Adrenal gland (tissue), 5 donors: ENCODE data around the gene LTB.

Source experiments
- POLR2A ChIP-seq, 2 donors: fragments of 450-650 bp; IDR thresholded peaks; one replicate each; pipeline ENCODE4 v1.6.1; 2017; ENCODE audit warnings: antibody characterized with exemption in 2 of 2, mild to moderate bottlenecking in 2 of 2, moderate library complexity in 1 of 2
- TF ChIP-seq, protein P1 (sequence below), 6 experiments: fragments of 450-650 bp in 4 of 6; fragments of 200-600 bp in 2 of 6; sonication (generic) in 1 of 6; IDR thresholded peaks; 1 replicate in 5 of 6; 2 replicates in 1 of 6; pipeline versions ENCODE4 v1.5.1 to v1.8.0; 2016 to 2021; ENCODE audit warnings: antibody characterized with exemption in 6 of 6, mild to moderate bottlenecking in 2 of 6, moderate library complexity in 1 of 6
- donor health status: DM: no; HTN: no; CAD: no.

DNA sequence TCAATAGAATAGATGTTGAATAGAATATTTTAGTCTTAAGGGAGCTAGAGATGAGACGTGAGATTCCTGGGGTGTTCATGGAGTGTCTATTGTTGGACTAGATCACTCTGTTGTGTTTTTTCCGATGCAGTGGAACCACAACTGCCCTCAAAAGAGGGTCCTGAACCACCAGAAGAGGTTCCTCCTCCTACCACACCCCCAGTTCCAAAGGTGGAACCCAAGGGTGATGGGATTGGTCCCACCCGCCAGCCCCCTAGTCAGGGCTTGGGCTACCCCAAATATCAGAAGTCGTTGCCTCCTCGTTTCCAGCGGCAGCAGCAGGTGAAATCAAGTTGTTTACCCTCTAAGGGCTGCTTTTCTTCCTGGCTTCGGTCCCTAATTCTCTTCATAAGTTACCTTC is 46.8 kb upstream of the LTB start:
- TF ChIP-seq, protein P1, sequence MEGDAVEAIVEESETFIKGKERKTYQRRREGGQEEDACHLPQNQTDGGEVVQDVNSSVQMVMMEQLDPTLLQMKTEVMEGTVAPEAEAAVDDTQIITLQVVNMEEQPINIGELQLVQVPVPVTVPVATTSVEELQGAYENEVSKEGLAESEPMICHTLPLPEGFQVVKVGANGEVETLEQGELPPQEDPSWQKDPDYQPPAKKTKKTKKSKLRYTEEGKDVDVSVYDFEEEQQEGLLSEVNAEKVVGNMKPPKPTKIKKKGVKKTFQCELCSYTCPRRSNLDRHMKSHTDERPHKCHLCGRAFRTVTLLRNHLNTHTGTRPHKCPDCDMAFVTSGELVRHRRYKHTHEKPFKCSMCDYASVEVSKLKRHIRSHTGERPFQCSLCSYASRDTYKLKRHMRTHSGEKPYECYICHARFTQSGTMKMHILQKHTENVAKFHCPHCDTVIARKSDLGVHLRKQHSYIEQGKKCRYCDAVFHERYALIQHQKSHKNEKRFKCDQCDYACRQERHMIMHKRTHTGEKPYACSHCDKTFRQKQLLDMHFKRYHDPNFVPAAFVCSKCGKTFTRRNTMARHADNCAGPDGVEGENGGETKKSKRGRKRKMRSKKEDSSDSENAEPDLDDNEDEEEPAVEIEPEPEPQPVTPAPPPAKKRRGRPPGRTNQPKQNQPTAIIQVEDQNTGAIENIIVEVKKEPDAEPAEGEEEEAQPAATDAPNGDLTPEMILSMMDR (IDR thresholded peaks at IDR 0.05), result no peak
- TF ChIP-seq POLR2A (IDR thresholded peaks at IDR 0.05), result no peak
